NCI-H748 treated with DMSO at 0.1 percent for 48 hours (cell line): ENCODE measurements around the gene C4orf50.

Experiments
- DNase-seq: peaks from one replicate; lab custom pipeline; 2025; lab: John Stamatoyannopoulos, UW

The C4orf50 gene

DNA sequence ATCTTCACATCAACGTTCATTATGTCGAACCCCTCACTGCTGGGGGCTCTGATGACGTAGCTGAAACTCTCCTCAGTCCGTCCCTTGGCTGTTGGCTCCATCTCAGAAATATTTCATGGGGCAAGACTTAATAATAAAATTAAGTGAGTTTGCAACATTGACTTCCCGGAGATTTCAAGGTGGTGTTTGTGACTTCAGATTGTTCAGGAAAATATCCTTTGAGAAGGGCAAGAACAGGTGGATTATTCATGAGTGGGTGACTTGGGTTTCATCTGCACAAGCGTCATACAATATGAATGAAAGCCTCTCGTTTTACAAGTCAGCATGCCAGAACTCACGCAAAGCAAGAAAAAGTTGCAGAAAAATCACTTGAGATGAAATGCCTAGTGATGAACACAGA, at the start of gene C4orf50:
Gene C4orf50, minus strand, starts transcription at position 101 of the 400 bp plus-strand sequence.
- DNase-seq, result no peak

DNA sequence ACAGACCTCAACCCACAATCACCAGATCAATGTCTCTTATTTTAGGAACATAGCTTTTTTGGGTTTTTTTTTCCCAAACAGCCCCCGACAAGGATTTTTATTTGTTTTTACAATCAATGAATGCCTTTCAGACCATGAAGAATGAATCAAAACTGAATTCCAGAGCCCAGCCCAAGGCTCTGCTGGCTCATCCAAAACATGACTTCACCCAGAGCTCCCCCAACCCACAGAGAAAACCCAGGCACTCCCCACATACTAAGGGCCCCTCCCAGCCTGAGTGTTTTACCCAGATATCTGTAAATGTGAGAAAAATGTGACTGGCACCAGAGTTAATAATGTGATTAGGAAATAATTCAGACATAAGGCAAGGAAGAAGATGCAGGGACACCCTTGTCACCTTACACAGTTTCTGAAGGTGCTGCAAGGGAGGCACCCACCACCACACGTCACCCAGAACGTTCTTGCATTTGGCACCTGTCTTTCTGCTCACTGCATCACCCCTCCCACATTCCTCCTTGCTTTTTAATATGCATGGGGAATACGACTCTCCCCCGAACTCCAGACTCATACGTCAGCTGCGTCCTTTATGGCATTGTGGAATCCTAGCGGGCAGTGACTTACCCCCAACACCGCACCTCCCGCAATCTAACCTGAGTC, 47.8 kb upstream of the C4orf50 start:
- DNase-seq, result no peak

DNA sequence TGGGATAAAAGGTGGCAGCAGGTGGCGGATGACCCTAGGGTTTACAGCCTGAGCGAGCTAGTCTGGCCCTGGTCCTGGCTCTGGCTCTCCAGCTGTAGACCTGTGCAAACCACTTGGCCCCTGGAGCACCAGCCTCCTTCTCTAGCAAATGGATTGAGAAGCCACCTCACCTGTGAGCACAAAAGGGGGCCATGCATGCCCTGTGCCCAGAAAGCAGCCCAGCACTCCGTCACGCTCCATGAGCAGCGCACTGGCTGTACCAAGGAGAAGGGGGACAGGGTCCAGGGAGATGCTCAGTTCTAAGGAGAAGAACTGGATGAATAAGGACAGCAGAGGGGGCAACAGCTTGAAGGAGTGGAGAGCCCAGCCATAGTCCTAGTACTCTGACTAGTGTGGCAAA, 46.9 kb upstream of the C4orf50 start:
- DNase-seq, result no peak

DNA sequence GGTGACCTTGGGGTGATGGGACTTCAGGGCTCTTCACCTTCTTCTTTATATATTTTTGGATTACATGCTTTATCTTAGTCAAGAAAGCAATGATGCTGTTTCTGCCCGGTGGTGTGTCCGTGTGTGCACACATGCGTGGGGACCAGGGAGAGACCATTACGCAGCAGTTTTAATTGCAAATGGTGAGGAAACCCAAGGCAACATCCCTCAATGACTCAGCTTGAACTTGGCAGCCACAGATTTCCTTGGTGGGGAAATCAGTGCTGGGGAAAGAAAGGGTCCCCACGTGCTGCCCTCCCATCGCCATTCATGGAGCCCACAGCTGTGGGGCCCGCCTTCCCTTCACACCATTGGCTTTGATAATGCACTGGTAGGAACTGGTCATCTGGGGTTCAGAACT, 46.2 kb upstream of the C4orf50 start:
- no peak for DNase-seq

DNA sequence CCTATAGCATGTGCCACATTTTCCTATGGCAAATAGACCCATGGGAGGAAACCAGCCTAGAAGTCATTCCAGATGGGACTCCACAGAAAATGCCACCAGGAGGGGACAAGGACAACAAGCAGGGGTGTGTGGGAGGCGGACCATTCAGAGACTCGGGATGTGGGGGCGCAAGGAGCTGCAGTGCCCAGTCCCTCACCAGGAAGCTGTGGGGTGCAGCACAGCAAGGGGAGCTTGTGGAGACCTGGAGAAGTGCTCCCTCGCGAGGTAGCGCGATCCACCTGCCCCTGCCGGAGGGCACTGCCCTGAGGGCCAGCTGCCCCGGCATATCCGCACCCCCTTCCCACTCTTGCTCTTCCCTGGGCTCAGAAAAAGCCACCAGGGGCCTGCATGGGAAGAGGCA, 45.5 kb upstream of the C4orf50 start:
- DNase-seq, result no peak

DNA sequence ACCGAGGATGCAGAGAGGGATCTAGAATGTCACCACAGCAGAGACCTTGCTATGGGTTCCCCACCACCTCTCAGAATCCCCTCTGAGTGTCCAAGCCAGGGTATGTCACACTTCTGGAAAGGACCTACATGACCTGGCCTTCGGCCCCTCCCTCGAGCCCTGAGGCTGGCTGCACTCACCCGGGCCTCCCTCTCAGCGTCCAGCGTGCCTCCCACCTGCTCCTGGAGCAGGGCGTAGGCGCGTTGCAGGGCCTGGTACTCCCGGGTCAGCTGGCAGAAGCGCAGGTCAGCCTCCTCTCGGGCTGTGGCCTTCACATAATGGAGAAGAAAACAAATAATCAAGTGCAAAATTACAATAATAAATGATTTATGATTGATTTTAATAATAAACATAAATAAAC, 43.9 kb upstream of the C4orf50 start:
- no peak for DNase-seq

DNA sequence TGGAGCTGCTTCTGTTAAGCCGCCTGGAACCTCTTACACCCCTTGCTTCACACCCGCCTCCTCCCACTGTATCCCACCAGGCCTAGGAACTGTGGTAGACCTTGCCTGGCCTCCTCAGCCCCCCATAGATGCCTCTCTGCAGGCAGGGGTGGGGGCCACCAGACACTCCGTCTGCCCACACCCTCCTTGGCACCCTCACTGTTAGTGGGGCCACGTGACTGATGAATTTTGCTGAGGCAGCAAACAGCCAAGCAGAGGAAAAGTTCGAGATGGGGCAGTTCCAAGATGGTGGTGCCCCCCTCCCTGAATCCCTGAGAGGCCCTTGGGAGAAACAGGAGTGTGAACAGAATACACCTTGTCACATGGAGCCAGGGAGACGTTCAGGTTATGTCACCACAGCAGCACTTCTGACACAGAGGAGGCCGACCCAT, 41.2 kb upstream of the C4orf50 start:
- DNase-seq, result no peak

DNA sequence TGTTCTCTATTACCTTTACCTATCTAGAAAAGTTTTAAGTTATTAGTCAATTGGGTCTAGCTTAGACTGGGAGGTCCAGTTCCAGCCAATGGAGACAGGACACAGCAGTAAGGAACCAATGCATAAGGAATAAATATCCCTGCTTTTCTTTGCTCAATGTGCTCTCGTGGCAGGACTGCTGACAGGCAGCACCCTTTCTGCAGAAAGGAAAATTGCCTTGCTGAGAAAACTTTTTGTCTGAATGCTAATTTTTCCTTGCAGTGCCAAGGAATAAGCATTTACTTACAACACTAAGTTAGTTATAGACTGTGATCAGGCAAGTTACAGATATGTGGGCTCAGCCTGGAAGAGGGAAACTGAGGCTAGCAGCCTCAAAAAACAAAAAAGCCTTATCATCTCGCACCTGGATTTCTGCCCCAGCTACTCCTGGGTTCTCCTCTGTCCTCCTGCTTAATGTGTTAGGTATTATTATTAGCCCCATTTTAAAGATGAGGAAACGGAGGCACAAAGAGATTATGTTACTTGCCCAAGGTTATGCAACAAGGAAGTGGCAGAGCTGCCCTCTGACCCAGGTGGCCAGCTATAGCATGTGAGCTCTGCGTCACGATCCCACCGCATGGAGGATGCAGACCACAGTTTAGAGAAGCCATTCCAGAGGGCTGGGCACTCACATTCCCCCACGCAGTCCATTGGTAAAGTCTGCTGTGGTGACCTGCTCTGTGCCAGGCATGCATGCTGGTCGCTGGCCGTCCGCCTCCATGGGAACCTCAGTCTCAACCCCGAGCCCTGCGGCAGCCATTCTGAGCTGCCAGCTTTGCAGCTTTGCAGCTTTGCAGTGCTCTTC, 40.5 kb upstream of the C4orf50 start:
- no peak for DNase-seq

DNA sequence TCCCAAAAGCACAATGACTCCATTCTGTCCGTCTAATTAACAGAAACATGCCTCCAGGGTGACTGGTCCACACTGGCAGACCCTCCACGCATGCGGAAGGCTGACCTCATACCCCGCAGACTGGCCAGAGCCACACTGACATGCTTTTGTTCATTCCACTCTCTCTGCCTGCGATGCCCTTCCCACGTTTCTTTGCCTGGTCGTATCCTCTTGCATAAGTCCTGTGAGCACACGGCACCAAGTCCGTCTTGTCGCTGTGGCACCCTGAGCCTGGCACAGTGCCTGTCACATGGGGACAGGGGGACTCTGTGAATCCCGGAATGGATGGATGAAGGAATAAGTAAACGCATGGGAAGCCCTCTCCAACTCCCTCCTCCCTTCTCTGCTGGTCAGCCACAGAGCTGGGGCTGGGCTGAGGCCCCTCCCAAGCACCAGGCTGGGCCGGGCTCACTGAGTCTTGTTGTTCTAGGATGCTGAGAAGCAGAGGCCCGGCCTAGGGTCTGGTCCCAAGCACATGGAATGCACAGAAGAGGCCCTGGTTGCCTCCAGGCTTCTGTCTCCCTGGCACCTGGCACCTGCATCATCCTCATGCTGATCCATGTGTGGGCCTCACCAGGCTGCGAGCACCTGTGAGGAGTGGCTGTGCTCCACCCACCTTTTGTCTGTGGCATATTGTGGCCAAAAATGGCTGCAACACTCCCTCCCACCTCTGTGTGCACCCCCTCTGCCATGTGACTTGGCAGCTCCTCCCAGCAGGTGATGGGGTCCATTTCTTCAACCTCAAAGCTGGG, 38.9 kb upstream of the C4orf50 start:
- DNase-seq, result no peak

DNA sequence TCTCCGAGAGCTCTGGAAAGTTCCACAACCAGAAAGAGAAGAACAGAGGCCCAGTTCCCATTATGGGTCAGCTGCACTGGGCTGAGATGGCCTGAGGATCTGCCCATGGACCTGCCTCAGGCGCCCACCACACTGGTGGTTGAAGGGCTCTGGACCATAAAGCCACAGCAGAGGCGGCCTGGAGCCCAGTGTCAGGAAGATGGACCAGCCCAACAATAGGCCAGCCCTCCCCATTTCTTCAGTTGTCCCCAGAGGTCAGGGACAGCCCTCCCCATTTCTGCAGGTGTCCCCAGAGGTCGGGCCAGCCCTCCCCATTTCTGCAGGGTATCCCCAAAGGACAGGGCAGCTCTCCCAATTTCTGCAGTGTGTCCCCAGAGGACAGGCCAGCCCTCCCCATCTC, 37.2 kb upstream of the C4orf50 start:
- no peak for DNase-seq

DNA sequence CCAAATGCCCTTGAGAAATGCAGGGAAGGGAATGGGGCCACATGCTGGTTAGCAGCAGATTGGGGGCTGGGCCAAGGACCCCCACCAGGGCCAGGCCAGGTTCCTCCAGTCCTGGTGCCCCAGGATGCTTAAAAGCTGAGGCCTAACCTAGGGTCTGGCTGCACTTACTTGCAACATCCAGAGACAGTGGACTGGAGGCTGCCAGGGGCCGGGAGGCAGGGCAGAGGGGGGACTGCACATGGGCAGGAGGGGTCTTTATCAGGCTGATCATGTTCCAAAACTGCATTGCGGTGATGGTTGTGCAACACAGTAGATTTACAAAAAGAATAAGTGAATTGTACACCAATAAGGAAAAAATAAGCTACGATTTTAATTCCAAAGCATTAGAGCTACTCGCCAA, 36.8 kb upstream of the C4orf50 start:
- no peak for DNase-seq

DNA sequence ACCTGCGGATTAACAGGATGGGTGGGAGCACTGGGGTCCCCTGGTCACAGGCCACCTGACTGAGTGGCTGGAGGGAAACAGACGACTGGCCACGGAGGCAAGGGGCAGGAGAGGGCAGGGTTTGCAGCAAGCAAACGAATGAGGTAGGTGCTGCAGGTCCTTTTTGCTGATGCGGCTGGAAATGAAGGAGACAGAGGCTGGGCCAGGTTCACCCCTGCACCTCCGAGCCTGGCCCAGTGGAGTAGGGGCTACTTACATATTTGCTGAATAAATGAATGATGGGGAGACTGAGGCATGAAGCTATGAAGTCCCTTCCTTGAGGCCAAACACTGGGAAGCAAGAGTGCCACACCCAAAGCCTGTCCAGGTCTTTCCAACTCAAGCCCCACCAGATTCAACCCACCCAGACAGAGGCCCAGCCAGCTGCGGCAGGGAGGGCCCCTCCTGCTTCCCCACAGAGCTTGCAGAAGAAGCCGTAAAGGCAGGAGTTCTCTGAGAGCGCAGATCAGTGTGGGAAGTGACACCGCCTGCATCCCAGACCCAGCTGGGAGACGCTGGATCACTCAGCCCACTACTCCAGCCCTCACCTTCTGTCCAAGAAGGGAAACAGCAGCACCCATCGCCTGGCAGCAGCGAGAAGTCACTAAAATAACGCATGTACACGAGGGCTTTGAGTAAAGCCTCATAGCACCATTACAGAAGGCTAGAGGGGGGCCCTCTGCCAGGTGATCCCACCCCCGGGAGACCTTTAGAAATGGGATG, 36.1 kb upstream of the C4orf50 start:
- no peak for DNase-seq

DNA sequence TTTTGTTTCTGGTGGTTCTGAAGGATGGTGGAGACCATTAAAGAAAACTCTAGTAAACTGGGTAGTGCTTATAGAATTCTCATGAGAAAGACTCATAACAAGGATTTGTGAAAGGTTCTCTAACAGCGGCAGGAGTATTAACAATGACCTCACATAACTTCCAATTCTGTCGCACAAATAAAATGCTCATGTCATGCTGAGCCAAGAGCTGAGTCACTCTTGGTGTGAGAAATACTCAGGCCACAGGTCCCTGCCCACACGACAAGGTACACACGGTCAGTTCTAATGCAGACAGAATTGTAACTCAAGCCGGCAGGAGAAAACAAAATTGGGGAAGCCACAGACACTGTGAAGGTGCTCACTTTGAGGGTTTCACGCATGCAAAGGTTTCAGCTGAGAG, 34.4 kb upstream of the C4orf50 start:
- DNase-seq, result no peak

DNA sequence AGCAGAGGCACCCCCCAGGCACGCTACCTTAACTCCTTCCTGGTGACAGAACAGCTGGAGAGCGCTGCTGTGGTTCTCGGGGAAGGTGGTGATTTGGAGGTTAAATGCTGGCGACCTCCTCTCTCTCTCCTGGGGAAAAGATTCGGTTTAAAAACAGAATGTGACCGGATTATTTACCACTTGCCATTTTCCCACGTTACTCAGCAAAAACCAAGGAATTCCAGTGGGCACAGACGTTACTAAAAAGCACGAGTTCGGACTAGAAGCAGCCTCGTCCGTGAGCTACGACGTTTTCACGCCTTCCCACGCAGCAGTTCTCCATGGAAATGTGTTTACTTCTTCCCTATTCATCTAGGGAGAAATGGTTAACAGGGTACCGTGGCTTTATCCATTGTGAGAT, 32.3 kb upstream of the C4orf50 start:
- DNase-seq, result no peak

DNA sequence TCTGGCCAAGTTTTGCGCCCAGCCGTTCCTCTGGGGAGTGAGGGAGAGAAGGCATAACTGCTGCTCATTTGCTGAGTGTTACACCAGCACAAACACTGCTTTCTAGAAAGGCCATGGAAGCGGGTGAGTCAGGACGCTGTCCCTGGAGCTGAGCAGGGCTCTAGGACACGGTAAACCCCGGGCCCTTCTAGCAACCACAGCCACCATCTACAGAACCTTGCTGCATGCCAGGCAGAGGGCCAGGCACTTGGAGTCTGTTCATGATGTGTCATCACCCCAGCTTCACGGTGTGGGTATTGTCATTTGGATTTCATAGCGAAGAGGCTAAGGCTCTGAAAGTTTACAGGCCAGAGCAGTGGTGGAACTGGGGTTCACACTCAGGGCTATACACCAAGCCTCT, 31.8 kb upstream of the C4orf50 start:
- DNase-seq, result no peak

DNA sequence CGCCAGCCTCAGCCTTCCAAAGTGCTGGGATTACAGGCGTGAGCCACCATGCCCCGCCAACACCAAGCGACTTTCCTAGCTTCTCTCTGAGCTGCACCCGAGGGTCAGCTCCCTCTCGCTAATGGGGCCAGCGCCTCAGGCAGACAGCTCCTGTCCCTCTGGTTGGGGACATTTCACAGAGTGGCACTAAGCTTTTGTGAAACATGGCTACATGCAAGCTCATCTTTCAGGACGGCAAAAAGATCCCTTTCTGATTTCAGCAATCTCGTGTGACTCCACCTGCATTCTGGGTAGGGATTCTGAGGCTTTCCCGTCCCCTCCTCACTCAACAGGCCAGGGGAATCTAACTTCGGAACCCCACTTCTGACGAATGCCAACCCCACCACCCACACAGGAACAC, 31.0 kb upstream of the C4orf50 start:
- DNase-seq, result no peak

DNA sequence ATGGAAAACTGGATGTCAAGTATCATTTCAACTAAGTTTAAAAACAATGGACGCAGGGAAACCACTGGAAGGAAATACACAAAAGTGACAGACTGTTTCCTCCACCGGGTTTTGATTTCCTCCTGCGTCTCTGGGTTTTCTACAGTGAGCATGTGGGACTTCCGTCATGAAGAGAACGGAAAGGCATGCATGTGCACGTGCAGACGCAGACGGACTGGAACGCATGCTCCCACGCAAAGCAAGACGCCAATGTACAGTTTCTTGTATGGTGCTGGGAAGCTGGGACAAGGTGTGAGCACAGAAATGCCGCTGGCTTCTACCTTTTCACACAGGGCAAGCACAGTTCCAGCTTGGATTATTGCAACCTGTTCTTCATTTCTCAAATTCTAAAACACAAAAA, 30.3 kb upstream of the C4orf50 start:
- DNase-seq, result no peak

DNA sequence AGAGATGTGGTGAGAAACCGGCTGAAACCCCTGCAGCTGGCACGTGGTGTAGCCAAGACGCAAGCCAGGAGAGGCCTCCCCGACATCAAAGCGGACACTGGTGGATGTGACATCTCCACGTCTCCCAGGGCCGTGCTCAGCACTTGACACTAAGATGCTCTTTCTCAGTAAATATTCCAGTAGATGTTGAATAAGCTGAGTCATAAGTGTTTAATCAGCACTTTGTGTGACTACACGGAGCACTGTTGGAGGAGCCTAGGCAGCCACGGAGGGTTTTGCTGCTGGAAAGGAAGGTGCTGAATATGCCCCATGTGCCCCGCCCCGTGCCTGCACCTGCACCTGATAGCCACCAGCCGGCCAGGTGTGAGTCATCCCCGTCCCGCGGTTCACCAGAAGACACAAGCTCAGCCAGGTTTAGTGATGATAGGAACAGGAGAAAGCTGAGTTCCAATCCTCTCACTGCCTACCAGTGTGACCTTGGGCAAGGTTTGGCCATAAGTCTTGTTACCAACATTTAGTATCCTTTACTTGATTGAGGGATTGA, 29.0 kb upstream of the C4orf50 start:
- no peak for DNase-seq

DNA sequence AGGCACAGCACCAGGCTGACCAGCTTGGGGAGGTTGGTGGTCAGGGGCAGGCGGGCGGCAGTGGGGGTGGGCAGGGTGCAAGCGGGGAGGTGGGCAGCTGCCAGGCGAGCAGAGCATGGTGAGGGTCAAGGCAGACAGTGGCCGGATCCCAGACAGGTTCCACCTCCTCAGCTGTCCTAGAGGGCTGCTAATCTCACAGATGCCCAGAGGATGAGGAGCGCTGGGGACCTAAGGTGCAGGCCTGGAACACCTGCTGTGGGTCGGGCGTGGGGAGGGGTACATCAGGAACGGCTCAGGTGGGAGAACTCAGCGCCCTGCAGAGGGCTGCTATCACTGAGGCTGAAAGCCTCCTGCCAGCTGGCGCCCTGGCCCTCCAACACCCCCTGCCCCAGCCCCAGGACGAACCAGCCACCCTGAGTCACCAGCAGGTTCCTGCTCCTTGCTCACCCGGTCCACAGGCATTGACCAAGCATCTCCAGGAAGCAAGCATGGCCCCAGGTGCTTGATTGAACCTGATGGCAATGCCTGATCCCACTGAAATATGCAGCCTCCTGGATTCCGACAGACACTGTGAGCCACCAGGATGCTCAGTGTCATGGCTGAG, 28.4 kb upstream of the C4orf50 start:
- DNase-seq, result no peak

DNA sequence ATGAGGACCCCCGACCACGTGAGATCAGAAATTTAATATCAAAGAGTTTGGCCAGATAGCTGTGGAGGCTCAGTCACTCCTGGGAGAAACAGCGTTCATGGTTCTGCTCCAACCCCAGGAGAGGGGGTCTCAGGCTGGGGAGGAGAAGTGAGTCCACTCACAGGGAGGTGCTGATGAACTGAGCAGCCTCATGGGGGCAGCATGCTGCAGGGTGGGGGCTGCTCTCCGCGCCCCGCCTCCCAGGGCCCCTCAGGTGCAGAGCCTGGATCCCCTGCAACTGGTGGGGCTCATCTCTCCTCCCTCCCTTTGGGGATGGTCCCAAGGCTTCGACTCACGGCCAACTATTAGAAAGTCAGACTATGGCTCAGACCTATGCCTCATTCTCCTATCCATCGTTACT, 26.6 kb upstream of the C4orf50 start:
- no peak for DNase-seq

DNA sequence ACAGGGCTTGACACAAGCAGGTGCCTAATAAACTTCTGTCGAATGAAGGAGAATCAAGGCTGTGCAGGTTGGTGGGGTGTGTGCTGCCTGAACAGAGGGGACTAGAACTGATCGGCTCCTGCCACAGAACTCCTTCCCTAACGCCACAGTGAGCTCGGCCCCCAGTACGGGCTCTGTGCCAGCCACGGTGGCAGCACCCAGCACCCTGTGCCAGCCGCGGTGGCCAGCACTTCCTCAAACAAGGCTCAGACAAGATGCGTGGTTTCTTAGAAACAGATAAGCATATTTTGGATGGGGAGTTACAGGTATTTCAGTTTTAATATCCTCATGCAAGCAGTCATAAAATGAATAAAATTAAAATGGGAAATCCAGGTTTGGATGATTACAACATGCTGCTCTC, 26.0 kb upstream of the C4orf50 start:
- DNase-seq, result no peak
